ENCODE results near the gene ZRANB1.

The ZRANB1 gene

DNA sequence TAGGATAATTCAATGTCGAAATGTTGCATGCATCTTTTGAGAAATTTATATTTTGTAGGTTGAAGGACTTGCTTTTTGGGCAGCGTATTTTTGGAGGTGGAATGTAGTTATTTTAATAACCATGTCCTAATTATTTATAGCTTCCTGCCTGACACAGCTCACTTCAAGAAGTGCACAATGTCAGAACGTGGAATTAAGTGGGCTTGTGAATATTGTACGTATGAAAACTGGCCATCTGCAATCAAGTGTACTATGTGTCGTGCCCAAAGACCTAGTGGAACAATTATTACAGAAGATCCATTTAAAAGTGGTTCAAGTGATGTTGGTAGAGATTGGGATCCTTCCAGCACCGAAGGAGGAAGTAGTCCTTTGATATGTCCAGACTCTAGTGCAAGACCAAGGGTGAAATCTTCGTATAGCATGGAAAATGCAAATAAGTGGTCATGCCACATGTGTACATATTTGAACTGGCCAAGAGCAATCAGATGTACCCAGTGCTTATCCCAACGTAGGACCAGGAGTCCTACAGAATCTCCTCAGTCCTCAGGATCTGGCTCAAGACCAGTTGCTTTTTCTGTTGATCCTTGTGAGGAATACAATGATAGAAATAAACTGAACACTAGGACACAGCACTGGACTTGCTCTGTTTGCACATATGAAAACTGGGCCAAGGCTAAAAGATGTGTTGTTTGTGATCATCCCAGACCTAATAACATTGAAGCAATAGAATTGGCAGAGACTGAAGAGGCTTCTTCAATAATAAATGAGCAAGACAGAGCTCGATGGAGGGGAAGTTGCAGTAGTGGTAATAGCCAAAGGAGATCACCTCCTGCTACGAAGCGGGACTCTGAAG lies 620 bp downstream of the ZRANB1 start:
- TF ChIP-seq YY1 (IDR thresholded peaks at IDR 0.05; ENCODE audit: insufficient read depth, insufficient read length): no peak
- TF ChIP-seq SUZ12 (IDR thresholded peaks at IDR 0.05; ENCODE audit: extremely low read depth, insufficient read depth, insufficient read length): no peak
- TF ChIP-seq ZNF274 (IDR thresholded peaks at IDR 0.05; ENCODE audit: low read depth, low read length): no peak
- H3K4me3 ChIP-seq (ENCODE audit: insufficient read length, low read depth): no peak overlapping the region
- H3K36me3 ChIP-seq (ENCODE audit: insufficient read depth, insufficient read length, low read length): peaks cover 13% of the 10 kb centered on the region
- no peaks in the 10 kb centered on the region for H3K9me3 ChIP-seq (ENCODE audit: insufficient read depth, low read length)
- H3K9ac ChIP-seq (ENCODE audit: insufficient read length, low read depth): no peak overlapping the region
- DNase-seq (ENCODE audit: low read depth, low spot score): no peak
- H3K4me1 ChIP-seq (ENCODE audit: insufficient read depth, insufficient read length): no peaks in the 10 kb centered on the region
- H3K27me3 ChIP-seq (ENCODE audit: insufficient read depth, insufficient read length): no peaks in the 10 kb centered on the region

DNA sequence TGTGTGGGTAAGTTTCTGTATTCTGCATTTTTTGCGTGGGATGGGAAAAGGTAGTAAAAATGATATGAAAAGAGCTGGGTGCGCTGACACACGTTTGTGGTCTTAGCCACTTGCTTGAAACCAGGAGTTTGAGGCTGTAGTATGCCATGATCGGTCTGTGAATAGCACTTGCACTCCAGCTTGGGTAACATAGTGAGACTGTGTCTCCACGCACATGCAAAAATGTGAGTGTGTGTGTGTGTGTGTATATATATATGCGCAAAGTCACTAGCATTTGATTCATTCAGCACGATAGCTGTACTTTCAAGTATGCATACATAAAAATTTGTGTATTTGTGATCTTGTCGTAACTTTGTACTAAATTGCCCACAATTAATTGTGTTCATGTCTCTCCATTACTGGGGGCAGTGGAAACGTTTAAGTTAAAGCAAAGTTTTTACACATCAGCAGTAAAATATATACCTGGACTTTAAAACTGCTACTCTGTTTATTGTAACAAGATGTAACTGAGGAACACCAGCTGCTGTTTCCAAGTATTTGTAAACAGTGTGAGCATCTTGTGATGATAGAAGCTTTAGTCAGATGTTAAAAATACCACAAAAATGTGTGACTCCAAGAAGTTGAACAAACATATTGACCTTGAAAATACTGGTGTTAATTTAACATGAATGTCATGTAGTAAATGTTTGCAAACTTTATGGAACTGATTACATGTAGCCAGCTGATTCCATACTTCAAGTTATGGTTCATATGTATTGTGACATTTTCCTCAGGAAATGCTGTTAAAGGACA lies 1.6 kb downstream of the ZRANB1 start:
- Histone ChIP-seq H3K9me3 (ENCODE audit: insufficient read depth, low read length) (no peaks in the 10 kb centered on the region), H3K9ac (ENCODE audit: insufficient read length, low read depth) (no peak overlapping the region), H3K27me3 (ENCODE audit: insufficient read depth, insufficient read length) (no peaks in the 10 kb centered on the region), H3K36me3 (ENCODE audit: insufficient read depth, insufficient read length, low read length) (peaks cover 18% of the 10 kb centered on the region), H3K4me1 (ENCODE audit: insufficient read depth, insufficient read length) (no peaks in the 10 kb centered on the region), H3K4me3 (ENCODE audit: insufficient read length, low read depth) (no peak overlapping the region)
- no peak for DNase-seq (ENCODE audit: low read depth, low spot score)
- TF ChIP-seq SUZ12 (IDR thresholded peaks at IDR 0.05; ENCODE audit: extremely low read depth, insufficient read depth, insufficient read length): no peak
- TF ChIP-seq YY1 (IDR thresholded peaks at IDR 0.05; ENCODE audit: insufficient read depth, insufficient read length): no peak
- no peak for TF ChIP-seq ZNF274 (IDR thresholded peaks at IDR 0.05; ENCODE audit: low read depth, low read length)

- H3K9ac ChIP-seq (ENCODE audit: insufficient read length, low read depth): no peak overlapping the region
- peaks cover 22% of the 10 kb centered on the region for H3K36me3 ChIP-seq (ENCODE audit: insufficient read depth, insufficient read length, low read length)
- H3K4me3 ChIP-seq (ENCODE audit: insufficient read length, low read depth): no peak overlapping the region
- no peaks in the 10 kb centered on the region for H3K9me3 ChIP-seq (ENCODE audit: insufficient read depth, low read length)
- no peaks in the 10 kb centered on the region for H3K27me3 ChIP-seq (ENCODE audit: insufficient read depth, insufficient read length)
- no peaks in the 10 kb centered on the region for H3K4me1 ChIP-seq (ENCODE audit: insufficient read depth, insufficient read length)
- TF ChIP-seq ZNF274 (IDR thresholded peaks at IDR 0.05; ENCODE audit: low read depth, low read length) (no peak), YY1 (IDR thresholded peaks at IDR 0.05; ENCODE audit: insufficient read depth, insufficient read length) (no peak), SUZ12 (IDR thresholded peaks at IDR 0.05; ENCODE audit: extremely low read depth, insufficient read depth, insufficient read length) (no peak)
- no peak for DNase-seq (ENCODE audit: low read depth, low spot score)
These were observed 3.1 kb downstream of the ZRANB1 start for GRCh38 chr10:124944982-124945381.

DNA sequence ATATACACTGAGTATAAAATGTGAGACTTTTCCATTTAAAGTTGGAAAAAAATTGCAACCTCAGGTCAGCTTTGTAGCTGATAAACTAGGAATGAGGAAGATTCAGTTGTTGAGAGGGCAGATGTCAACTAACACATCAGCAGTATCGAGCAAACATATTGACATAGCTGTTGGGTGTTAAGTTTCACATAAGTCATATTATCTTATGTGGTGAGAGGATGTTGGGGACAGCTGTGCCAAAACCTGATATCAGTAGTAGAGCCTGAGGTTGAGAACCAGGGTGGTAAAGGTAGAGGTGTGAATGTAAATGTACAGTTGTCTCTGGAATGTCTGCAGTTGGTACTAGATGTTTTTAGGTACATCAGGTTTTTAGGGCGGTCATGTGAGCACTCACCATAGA lies 5.0 kb downstream of the ZRANB1 start:
- H3K4me1 ChIP-seq (ENCODE audit: insufficient read depth, insufficient read length): no peaks in the 10 kb centered on the region
- no peak overlapping the region for H3K4me3 ChIP-seq (ENCODE audit: insufficient read length, low read depth)
- TF ChIP-seq SUZ12 (IDR thresholded peaks at IDR 0.05; ENCODE audit: extremely low read depth, insufficient read depth, insufficient read length) (no peak), ZNF274 (IDR thresholded peaks at IDR 0.05; ENCODE audit: low read depth, low read length) (no peak), YY1 (IDR thresholded peaks at IDR 0.05; ENCODE audit: insufficient read depth, insufficient read length) (no peak)
- H3K36me3 ChIP-seq (ENCODE audit: insufficient read depth, insufficient read length, low read length): peaks cover 22% of the 10 kb centered on the region
- DNase-seq (ENCODE audit: low read depth, low spot score): no peak
- H3K9me3 ChIP-seq (ENCODE audit: insufficient read depth, low read length): no peaks in the 10 kb centered on the region
- no peaks in the 10 kb centered on the region for H3K27me3 ChIP-seq (ENCODE audit: insufficient read depth, insufficient read length)
- no peak overlapping the region for H3K9ac ChIP-seq (ENCODE audit: insufficient read length, low read depth)

DNA sequence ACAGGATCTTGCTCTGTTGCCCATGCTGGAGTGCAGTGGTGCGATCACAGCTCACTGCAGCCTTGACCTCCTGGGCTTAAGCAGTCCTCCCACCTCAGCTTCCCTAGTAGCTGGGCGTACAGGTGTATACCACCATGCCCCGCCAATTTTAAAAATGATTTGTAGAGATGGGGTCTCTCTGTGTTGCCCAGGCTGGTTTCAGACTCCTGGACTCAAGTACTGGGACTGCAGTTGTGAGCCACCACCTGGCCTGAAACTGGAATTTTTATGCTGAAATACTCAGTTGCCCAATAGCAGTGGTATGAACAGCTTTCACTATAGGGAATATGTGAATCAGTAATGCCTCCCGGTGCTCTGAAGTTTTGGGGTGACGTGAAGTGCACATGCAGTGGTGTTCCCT lies 7.6 kb downstream of the ZRANB1 start:
- no peaks in the 10 kb centered on the region for H3K9me3 ChIP-seq (ENCODE audit: insufficient read depth, low read length)

GRCh38 chr10:124952123-124952522 lies 10.2 kb downstream of the ZRANB1 start:
- no peak for TF ChIP-seq ZNF274 (IDR thresholded peaks at IDR 0.05; ENCODE audit: low read depth, low read length)
- Histone ChIP-seq H3K4me3 (ENCODE audit: insufficient read length, low read depth) (no peak overlapping the region), H3K36me3 (ENCODE audit: insufficient read depth, insufficient read length, low read length) (peaks cover 9% of the 10 kb centered on the region), H3K9ac (ENCODE audit: insufficient read length, low read depth) (no peak overlapping the region), H3K9me3 (ENCODE audit: insufficient read depth, low read length) (no peaks in the 10 kb centered on the region), H3K4me1 (ENCODE audit: insufficient read depth, insufficient read length) (no peaks in the 10 kb centered on the region), H3K27me3 (ENCODE audit: insufficient read depth, insufficient read length) (no peaks in the 10 kb centered on the region)
- no peak for DNase-seq (ENCODE audit: low read depth, low spot score)

More for the DNA sequence above, 7.6 kb downstream of the ZRANB1 start:
- no peak for DNase-seq (ENCODE audit: low read depth, low spot score)
- Histone ChIP-seq H3K9ac (ENCODE audit: insufficient read length, low read depth) (no peak overlapping the region), H3K36me3 (ENCODE audit: insufficient read depth, insufficient read length, low read length) (peaks cover 16% of the 10 kb centered on the region), H3K4me3 (ENCODE audit: insufficient read length, low read depth) (no peak overlapping the region), H3K4me1 (ENCODE audit: insufficient read depth, insufficient read length) (no peaks in the 10 kb centered on the region), H3K27me3 (ENCODE audit: insufficient read depth, insufficient read length) (no peaks in the 10 kb centered on the region)
- no peak for TF ChIP-seq ZNF274 (IDR thresholded peaks at IDR 0.05; ENCODE audit: low read depth, low read length)
- TF ChIP-seq SUZ12 (IDR thresholded peaks at IDR 0.05; ENCODE audit: extremely low read depth, insufficient read depth, insufficient read length): no peak
- TF ChIP-seq YY1 (IDR thresholded peaks at IDR 0.05; ENCODE audit: insufficient read depth, insufficient read length): no peak

DNA sequence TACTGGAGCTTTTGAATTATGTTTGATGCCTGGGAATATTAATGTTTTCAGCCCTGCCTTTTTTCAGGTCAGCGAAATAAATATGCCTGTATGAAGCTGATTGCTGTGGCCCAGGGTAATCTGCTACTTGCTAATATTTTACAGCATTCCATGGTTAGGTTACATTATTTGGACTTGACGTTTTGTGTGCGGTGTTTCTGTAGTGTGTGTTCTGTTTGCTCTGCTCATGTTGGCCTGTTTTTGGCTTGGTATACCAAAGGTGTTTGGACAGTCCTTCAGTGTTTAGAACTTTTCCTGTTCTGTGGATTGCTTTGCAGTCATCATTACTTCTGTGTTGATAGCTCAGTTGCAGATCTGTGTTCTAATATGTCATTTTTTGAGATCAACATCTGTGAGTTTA lies 11.5 kb downstream of the ZRANB1 start:
- H3K4me3 ChIP-seq (ENCODE audit: insufficient read length, low read depth): no peak overlapping the region
- H3K9ac ChIP-seq (ENCODE audit: insufficient read length, low read depth): no peak overlapping the region
- H3K27me3 ChIP-seq (ENCODE audit: insufficient read depth, insufficient read length): no peaks in the 10 kb centered on the region
- peaks cover 4% of the 10 kb centered on the region for H3K36me3 ChIP-seq (ENCODE audit: insufficient read depth, insufficient read length, low read length)
- H3K9me3 ChIP-seq (ENCODE audit: insufficient read depth, low read length): no peaks in the 10 kb centered on the region
- DNase-seq (ENCODE audit: low read depth, low spot score): no peak
- no peaks in the 10 kb centered on the region for H3K4me1 ChIP-seq (ENCODE audit: insufficient read depth, insufficient read length)
- no peak for TF ChIP-seq ZNF274 (IDR thresholded peaks at IDR 0.05; ENCODE audit: low read depth, low read length)
- no peak for TF ChIP-seq SUZ12 (IDR thresholded peaks at IDR 0.05; ENCODE audit: extremely low read depth, insufficient read depth, insufficient read length)
- TF ChIP-seq YY1 (IDR thresholded peaks at IDR 0.05; ENCODE audit: insufficient read depth, insufficient read length): no peak

Measured in NT2/D1 (cell line).